HFFc6 (cell line): Measurements from ENCODE around the gene CYP3A7. TPM values are rescaled to one million over a fixed set of nuclear protein-coding genes. Genes with fewer than 3 reads are reported as not detected.
"Not testable (repeated sequence)": the region's sequence is repeated elsewhere in the genome, so short reads cannot be mapped to it uniquely, and the experiment has no call there.

Experiments used
- DNase-seq: peaks from one replicate; pipeline ENCODE4 v3.0.0-alpha.2; 2018
- H3K27ac Mint-ChIP-seq: 2 replicates; pipeline ENCODE4 v1.8.0; 2020; ENCODE audit warnings: mild to moderate bottlenecking, mixed read lengths
- H3K27me3 Mint-ChIP-seq: 2 replicates; pipeline ENCODE4 v1.8.0; 2021; ENCODE audit warnings: mild to moderate bottlenecking, moderate library complexity, mixed read lengths; ENCODE audit not compliant: insufficient read depth
- H3K36me3 Mint-ChIP-seq: 2 replicates; pipeline ENCODE4 v1.8.0; 2021; ENCODE audit warnings: low read depth, mixed read lengths
- H3K4me1 Mint-ChIP-seq: 2 replicates; pipeline ENCODE4 v1.8.0; 2020; ENCODE audit warnings: low read depth, mixed read lengths
- H3K4me3 Mint-ChIP-seq: 2 replicates; pipeline ENCODE4 v1.8.0; 2020; ENCODE audit warnings: mild to moderate bottlenecking, moderate library complexity, mixed read lengths
- H3K9me3 Mint-ChIP-seq: 2 replicates; pipeline ENCODE4 v1.8.0; 2020; ENCODE audit warnings: mild to moderate bottlenecking, mixed read lengths
- CTCF ChIP-seq: fragments of 200-600 bp; sonication (generic); IDR thresholded peaks from 2 replicates; pipeline ENCODE4 v1.5.0; 2021; ENCODE audit warnings: antibody characterized with exemption, mild to moderate bottlenecking
- total RNA-seq, 6 experiments: library from RNA; stranded (reverse); fragmentation: NEBNext Ultra II Directional; extraction: Animal tissue kit (Norgen Biotek cat#: 25700); gene quantifications; 2 replicates in 1 of 6; 3 replicates in 5 of 6; pipeline ENCODE4 v1.2.3, GENCODE V29; 2021

The CYP3A7 gene
- total RNA-seq, 6 experiments from 2014 or later = 0.09 TPM; not detected in 5

- Mint-ChIP-seq H3K4me1 (peaks cover 9% of the 10 kb centered on the region), H3K27ac (no peak overlapping the region), H3K36me3 (no peaks in the 10 kb centered on the region), H3K27me3 (peaks cover 23% of the 10 kb centered on the region), H3K9me3 (no peaks in the 10 kb centered on the region; the same call in 1 of the 2 replicates), H3K4me3 (no peak overlapping the region)
- no peak for TF ChIP-seq CTCF
- no peak for DNase-seq
Observed at GRCh38 chr7:99699946-99700345, 35.0 kb downstream of the CYP3A7 start.

GRCh38 chr7:99698867-99699730 is 35.9 kb downstream of the CYP3A7 start:
- H3K36me3 Mint-ChIP-seq, H3K27ac Mint-ChIP-seq, H3K9me3 Mint-ChIP-seq, H3K4me3 Mint-ChIP-seq, DNase-seq, H3K4me1 Mint-ChIP-seq: not testable (repeated sequence)
- H3K27me3 Mint-ChIP-seq = peaks cover 23% of the 10 kb centered on the region

- DNase-seq = no peak
- no peak for TF ChIP-seq CTCF
- H3K4me1 Mint-ChIP-seq = peaks cover 9% of the 10 kb centered on the region
- no peak overlapping the region for H3K4me3 Mint-ChIP-seq
- no peak overlapping the region for H3K27ac Mint-ChIP-seq
- H3K36me3 Mint-ChIP-seq = no peaks in the 10 kb centered on the region
- peaks cover 25% of the 10 kb centered on the region for H3K27me3 Mint-ChIP-seq
- no peaks in the 10 kb centered on the region for H3K9me3 Mint-ChIP-seq
Observed at GRCh38 chr7:99694912-99695304, 40.1 kb downstream of the CYP3A7 start.

GRCh38 chr7:99694201-99694911 is 40.6 kb downstream of the CYP3A7 start:
- Mint-ChIP-seq H3K27me3 (peaks cover 26% of the 10 kb centered on the region), H3K36me3 (no peaks in the 10 kb centered on the region), H3K9me3 (no peaks in the 10 kb centered on the region), H3K27ac (no peak overlapping the region), H3K4me3 (no peak overlapping the region), H3K4me1 (peaks cover 8% of the 10 kb centered on the region)
- TF ChIP-seq CTCF = no peak
- no peak for DNase-seq

GRCh38 chr7:99693427-99694200 is 41.4 kb downstream of the CYP3A7 start:
- peaks cover under 1% of the 10 kb centered on the region; the same call in 1 of the 2 replicates for H3K4me1 Mint-ChIP-seq
- no peak for TF ChIP-seq CTCF
- no peaks in the 10 kb centered on the region; the same call in 1 of the 2 replicates for H3K9me3 Mint-ChIP-seq
- H3K4me3 Mint-ChIP-seq = no peak overlapping the region
- no peak for DNase-seq
- H3K27ac Mint-ChIP-seq = no peak overlapping the region
- no peaks in the 10 kb centered on the region for H3K36me3 Mint-ChIP-seq
- peaks cover 24% of the 10 kb centered on the region for H3K27me3 Mint-ChIP-seq
